Left ventricle myocardium superior (tissue), 1 donor: ENCODE measurements around the gene MRGPRF. TPM values are rescaled to one million over a fixed set of nuclear protein-coding genes. Genes with fewer than 3 reads are reported as not detected.

ENCODE experiments used
- ATAC-seq: fragments of 200-7000 bp; cut with Tn5 transposase; one replicate; pipeline ENCODE4 v1.9.1; 2020; ENCODE audit warnings: mild to moderate bottlenecking, moderate library complexity
- DNase-seq: peaks from one replicate; pipeline ENCODE4 v3.0.0-alpha.2; 2020
- intact Hi-C: fragments of 100-400 bp; cut with micrococcal nuclease; formaldehyde crosslinking; loops from one replicate; pipeline ENCODE4 v1.11.0; 2022
- total RNA-seq: library from RNA; stranded (reverse); fragmentation: NEBNext Ultra II Directional; extraction: Animal tissue kit (Norgen Biotek cat#: 25700); gene quantifications from one replicate; pipeline ENCODE4 v1.2.1, GENCODE V29; 2021
- donor health status: DM: no; HTN: yes; CAD: no; lungs with severe emphysema.

The MRGPRF gene
- total RNA-seq, 1 donor from 2014 or later: 5.5 TPM

GRCh38 chr11:69032833-69033232 is 19.8 kb upstream of the MRGPRF start:
- DNase-seq: no peak
- intact Hi-C loops: no loop called here
- no peak for ATAC-seq

DNA sequence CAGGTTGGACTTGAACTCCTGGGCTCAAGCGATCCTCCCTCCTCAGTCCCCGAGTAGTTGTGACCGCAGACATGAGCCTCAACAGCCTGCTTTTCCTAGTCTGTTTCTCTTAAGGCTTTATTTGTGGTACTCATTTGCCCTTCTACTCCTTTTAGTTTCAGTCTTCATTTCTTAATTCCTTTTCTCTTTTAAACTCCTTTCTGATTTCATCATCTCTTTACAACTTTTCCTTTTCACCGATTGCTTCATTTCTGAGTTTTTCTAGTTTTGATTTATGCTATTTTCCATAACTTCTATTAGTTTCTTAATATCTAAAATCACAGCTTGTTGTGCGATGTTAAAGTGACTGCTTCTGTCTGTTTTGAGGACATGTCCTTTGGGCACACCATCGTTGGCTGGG is 17.3 kb upstream of the MRGPRF start:
- ATAC-seq (no peak), DNase-seq (no peak)
- intact Hi-C loops: no loop called here

DNA sequence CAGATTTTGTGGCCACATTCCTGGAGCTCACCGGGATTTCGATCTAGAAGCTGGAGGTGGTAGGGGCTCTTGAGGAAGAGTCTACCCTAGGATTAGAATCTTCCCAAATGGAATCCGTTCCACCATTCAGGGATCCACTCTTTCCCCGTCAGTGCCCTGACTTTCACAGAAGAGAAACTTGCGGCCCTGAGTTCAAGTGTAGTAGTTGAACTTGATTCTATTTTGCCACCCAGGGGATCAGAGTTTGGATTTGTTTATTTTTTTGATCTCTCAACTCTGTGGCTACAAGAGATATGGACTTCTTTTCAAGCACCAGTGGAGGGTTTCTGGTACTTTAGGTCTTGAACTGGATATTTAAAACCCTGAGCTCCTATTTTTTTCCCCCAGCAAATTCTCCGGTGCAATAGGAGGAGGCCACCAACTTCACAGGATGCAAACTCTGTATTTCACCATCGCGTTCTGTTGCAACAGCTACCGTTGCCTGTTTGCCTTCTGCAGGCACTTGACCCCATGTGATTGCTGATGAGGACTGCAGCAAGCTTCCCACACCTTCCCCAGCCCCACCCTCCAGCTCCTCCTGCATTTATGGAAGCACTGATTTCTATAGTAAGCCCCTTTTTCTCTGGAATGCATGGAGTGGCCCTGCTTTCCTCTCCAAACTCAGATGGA is 14.8 kb upstream of the MRGPRF start:
- DNase-seq (no peak), ATAC-seq (no peak)
- intact Hi-C loops: no loop called here

GRCh38 chr11:69024509-69024908 is 11.5 kb upstream of the MRGPRF start:
- DNase-seq (no peak), ATAC-seq (no peak)
- intact Hi-C loops: no loop called here

- DNase-seq (no peak), ATAC-seq (peak; percentile 39)
- intact Hi-C loops: no loop called here
These were observed 9.2 kb upstream of the MRGPRF start for GRCh38 chr11:69022260-69022659.

DNA sequence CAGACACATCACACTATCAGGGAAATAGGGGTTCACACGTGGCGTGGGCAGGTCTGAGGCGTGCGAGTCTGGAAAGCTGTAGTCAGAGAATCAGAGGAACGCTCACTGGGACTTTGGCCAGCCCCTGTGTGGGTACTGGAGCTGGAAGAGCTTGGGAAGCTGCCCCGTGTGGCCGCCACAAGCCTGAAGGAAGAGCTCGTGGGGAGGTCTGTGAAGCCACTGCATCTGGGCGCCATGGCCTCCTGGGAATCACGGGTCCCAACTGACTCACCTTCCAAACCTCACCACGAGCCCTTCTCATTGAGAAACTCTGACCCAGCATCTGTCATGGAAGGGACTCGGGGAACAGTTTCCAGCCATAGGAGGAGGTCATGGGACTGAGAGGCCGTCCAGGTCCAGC is 5.9 kb upstream of the MRGPRF start:
- ATAC-seq (no peak), DNase-seq (no peak)
- intact Hi-C loops: no loop called here

GRCh38 chr11:69017951-69018350 is 4.9 kb upstream of the MRGPRF start:
- DNase-seq: no peak
- intact Hi-C loops: no loop called here
- ATAC-seq: no peak

DNA sequence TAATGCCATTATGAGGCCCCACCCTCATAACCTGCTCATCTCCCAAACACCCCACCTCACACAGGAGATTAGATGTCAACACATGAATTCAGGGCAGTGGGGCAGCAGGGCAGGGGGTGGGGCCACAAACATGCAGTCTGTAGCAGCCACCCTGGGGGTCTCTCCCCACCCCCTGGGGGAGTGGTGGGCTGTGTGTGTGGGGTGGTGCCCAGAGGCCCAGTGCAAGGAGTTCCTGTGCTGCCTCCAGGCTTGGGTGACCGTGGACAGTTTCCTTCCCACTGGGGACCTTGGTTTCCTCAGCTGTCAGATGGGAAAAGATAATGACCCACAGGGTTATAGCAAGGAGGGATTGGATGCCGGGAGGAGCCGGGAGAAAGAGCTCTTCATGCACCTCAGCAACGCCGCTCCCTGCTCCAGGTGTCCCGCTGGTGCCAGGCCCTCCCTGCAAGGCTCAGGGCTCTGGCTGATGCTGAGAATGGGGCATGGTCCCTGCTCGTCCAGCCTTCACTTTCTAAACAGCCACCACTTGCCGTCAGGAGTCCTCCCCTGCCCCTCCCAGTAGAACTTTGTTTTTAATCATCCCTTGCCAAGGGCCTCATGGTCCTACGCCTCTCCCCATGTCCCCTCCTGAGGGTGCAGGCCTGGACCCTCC is 2.0 kb upstream of the MRGPRF start:
- intact Hi-C loops: no loop called here
- no peak for ATAC-seq

DNA sequence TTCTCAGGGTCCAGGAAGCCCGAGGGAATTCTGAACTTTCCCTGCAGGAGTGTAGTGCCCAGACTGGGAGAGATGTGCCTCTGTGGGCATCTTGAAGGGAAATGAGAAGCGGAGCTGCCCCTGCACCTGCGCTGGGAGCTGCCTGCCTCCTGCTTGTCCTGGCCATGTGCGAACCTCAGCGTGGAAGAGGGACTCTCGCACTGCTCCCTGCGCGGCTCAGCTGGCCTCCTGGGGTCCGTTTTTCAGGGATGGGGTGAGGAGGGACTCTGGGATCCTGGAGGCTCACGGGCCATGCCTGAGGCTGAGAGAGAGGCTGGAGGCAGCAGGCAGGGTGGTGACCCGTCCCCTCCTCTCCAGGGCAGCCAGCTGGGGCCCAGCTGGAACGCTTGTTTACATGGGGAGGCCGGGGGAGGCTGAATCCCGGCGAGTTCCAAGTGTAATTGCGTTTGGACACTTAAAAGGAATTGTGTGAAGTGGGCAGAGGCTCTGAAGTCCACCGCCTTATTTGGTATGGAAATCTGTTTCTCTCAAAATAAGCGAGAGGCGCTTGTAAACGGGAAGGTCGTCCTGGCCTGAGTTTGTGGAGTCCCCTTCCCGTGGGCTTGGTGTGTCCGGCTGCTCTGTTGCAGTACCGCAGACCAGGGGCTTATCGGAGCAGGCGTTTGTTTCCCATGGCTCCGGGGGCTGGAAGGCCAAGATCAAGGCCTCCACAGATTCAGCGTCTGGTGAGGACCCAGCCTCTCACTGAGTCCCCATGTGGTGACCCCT is 1.2 kb upstream of the MRGPRF start:
- DNase-seq (peak; percentile 83), ATAC-seq (peak; percentile 64)
- intact Hi-C loops: no loop called here

More for the DNA sequence above, 2.0 kb upstream of the MRGPRF start:
- no peak for DNase-seq

DNA sequence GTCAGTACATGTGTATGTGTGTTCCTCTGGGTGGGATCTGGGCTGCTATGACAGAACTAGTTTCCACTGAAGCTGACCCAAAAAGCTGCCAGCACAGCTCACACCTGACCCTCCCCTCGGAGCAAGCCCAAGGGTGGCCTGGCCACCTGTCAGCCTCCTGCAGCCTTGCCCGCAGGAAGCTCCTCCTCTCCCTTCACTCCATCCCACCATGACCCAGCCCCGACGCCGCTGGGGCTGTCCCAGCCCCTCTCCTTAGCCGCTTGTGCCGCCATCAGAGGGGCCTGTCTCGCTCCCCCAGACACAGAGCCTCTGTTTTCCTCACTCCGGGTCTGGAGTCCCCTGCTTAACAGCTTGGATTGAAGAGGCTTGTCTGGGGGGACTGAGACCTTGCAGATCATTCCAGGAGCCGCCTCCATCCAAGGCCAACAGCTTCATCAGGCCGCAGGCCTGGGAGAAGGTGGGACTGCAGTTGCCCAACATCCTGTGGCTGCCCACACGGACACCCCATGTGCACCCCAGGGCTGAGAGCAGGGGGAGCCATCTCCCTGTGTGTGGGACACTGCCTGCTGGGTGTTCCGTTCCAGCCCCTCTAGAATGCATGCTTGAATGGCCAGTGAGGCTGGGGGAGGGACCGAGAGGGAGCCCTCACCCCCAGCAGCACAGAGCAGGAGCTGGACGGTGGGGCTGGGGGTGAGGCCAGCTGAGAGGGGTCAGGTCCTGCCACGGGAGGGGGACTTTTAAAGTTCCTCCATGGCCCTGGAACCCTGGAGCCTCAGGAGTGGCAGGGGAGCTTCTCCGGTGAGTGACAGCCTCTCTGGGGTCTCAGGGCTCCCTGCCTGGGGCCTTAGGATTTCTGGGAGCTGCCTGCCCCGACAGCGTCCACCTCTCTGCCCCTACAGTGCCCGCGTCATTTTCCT is 696 bp downstream of the MRGPRF start:
- intact Hi-C loops: no loop called here
- DNase-seq: peak; percentile 36

GRCh38 chr11:69011624-69012091 is 1.4 kb downstream of the MRGPRF start:
- DNase-seq (no peak), ATAC-seq (no peak)
- intact Hi-C loops: no loop called here

More for the DNA sequence above, 696 bp downstream of the MRGPRF start:
- no peak for ATAC-seq

GRCh38 chr11:69010964-69011623 is 2.0 kb downstream of the MRGPRF start:
- intact Hi-C loops: no loop called here
- peak; percentile 62 for ATAC-seq
- peak; percentile 82 for DNase-seq

DNA sequence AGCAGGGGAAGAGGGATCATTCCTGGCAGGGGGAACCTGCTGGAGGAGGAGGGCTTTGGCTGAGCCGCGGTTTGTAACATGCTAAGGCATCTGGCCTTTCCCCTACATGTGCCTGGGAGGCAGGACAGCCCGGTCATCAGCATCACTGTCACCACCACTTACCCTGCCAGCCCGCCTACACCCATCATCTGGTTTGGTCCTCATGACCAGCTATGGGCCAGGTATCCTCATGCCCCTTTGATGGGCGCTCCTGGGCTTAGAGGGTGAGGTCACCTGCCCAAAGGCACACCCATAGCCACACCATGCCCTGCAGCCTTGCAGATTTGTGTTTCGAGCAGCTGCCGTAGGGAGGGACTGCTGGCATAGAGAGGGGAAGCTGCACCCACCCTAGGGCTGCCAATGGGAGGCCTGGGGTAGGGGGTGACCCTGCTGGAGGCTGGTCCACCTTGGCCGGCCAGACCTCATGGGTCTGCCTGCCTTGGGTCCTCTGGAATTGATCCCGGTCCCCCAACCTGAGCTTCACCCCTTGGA is 2.6 kb downstream of the MRGPRF start:
- intact Hi-C loops: no loop called here
- peak; percentile 2 for ATAC-seq
- DNase-seq: no peak

- DNase-seq (no peak), ATAC-seq (no peak)
- intact Hi-C loops: no loop called here
These were observed 3.4 kb downstream of the MRGPRF start for GRCh38 chr11:69009441-69010211.

DNA sequence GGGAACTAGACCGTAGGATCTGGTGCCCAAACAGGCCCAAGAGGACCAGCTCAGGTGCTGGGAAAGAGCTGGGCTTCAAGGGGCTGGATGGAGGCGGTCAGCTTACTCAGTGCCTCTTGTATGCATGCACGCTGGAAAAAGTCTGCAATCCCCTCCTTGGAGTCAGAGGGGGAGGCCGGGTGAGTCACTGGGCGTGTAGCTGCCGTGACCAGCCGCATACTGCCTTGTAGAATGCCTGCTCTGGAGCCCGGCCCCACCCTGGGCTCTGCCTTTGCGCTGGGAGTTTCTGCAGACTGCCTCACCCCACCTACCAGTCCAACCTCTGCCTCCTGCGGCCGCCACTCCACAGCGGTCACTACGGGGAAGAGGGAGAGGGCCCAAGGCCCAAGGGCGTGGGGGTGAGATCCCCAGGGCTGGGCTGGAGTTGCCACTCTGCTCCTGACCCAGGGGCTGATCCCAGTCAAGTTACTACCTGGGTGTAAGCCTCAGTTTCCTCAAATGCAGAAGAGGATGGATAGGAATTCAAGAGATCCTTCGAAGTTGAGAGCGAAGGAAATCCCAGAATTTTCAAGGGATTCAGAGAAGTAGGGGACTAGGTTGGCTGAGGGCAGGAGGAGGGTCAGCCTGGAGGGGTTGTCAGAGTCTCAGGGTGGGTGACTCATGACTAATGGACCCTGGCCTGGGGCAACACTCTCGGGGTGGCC is 4.2 kb downstream of the MRGPRF start:
- DNase-seq (peak; percentile 78), ATAC-seq (peak; percentile 44)
- intact Hi-C loops: no loop called here

- DNase-seq (no peak), ATAC-seq (no peak)
- intact Hi-C loops: no loop called here
These were observed 5.1 kb downstream of the MRGPRF start for GRCh38 chr11:69007975-69008381.

DNA sequence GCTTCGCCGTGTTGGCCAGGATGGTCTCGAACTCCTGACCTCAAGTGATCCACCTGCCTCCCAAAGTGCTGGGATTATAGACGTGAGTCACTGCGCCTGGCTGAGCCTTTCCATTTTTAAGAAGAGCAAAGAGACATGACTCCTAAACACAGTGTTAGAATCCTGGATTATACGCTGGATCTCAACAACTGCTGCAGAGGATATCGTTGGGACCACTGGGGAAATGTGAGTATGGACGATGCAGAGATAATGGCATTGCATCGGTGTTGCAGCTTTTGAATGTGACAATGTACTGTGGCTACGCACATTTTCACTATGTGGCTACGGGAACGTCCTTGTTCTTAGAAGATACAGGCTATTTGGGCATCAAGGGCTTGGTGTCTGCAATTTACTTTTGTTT is 6.2 kb downstream of the MRGPRF start:
- DNase-seq (no peak), ATAC-seq (no peak)
- intact Hi-C loops: no loop called here
